Nephron progenitor cell (in vitro differentiated cells): Measurements from ENCODE around the gene C1QTNF8.
A peak's percentile ranks its signal among the peaks of the same experiment; 100 is the strongest.

ENCODE experiments used
- DNase-seq: peaks from one replicate; pipeline ENCODE4 v3.0.0; 2021
- H3K27ac Mint-ChIP-seq: 2 replicates; pipeline ENCODE4 v1.8.0; 2021; ENCODE audit warnings: mild to moderate bottlenecking, moderate library complexity, mixed read lengths
- H3K27me3 Mint-ChIP-seq: 2 replicates; pipeline ENCODE4 v1.8.0; 2021; ENCODE audit warnings: mild to moderate bottlenecking, low read depth, mixed read lengths; ENCODE audit not compliant: poor library complexity
- H3K36me3 Mint-ChIP-seq: 2 replicates; pipeline ENCODE4 v1.8.0; 2021; ENCODE audit warnings: low read depth, mixed read lengths
- H3K4me1 Mint-ChIP-seq: 2 replicates; pipeline ENCODE4 v1.8.0; 2021; ENCODE audit warnings: mixed read lengths
- H3K4me3 Mint-ChIP-seq: 2 replicates; pipeline ENCODE4 v1.8.0; 2021; ENCODE audit warnings: mild to moderate bottlenecking, moderate library complexity, mixed read lengths
- H3K9me3 Mint-ChIP-seq: 2 replicates; pipeline ENCODE4 v1.8.0; 2021; ENCODE audit warnings: mild to moderate bottlenecking, moderate library complexity, mixed read lengths
- CTCF ChIP-seq: fragments of 200-600 bp; sonication (generic); IDR thresholded peaks from 2 replicates; pipeline ENCODE4 v1.5.0; 2021; ENCODE audit warnings: antibody characterized with exemption

Gene C1QTNF8

GRCh38 chr16:1049113-1049975 is 46.7 kb downstream of the C1QTNF8 start:
- no peaks in the 10 kb centered on the region for H3K9me3 Mint-ChIP-seq
- H3K4me1 Mint-ChIP-seq: peaks cover 18% of the 10 kb centered on the region
- no peak for DNase-seq
- H3K27ac Mint-ChIP-seq: no peak overlapping the region
- no peak for TF ChIP-seq CTCF
- H3K27me3 Mint-ChIP-seq: no peaks in the 10 kb centered on the region
- H3K36me3 Mint-ChIP-seq: no peaks in the 10 kb centered on the region
- H3K4me3 Mint-ChIP-seq: no peak overlapping the region

GRCh38 chr16:1048442-1049112 is 47.5 kb downstream of the C1QTNF8 start:
- H3K36me3 Mint-ChIP-seq: no peaks in the 10 kb centered on the region
- TF ChIP-seq CTCF: no peak

DNA sequence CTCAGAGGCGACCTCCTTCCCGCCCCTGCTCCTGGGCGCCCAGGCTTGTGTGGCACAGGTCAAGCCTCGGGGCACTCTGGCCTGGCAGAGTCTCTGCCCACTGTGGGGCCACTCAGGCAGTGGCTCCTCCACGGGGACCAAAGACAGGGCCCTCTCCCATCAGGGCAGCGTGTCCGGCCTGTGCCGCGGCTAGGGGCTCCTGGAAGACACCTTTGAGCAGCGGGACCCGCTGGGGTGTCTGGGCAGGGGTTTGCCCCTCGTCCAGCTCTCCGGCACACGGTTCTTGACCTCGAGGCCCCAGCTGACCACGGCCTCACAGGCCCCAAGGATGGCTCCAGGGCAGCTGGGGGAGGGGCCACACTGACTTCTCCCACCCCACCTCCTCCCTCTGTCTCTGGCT is 48.2 kb downstream of the C1QTNF8 start:
- no peak overlapping the region for H3K4me3 Mint-ChIP-seq
- no peak for TF ChIP-seq CTCF
- no peaks in the 10 kb centered on the region for H3K27me3 Mint-ChIP-seq

More at GRCh38 chr16:1048442-1049112, 47.5 kb downstream of the C1QTNF8 start:
- Mint-ChIP-seq H3K4me1 (peaks cover 18% of the 10 kb centered on the region), H3K27ac (no peak overlapping the region), H3K27me3 (no peaks in the 10 kb centered on the region), H3K9me3 (no peaks in the 10 kb centered on the region), H3K4me3 (no peak overlapping the region)
- peak; percentile 83 for DNase-seq

GRCh38 chr16:1047123-1047522 is 48.9 kb downstream of the C1QTNF8 start:
- no peak overlapping the region for H3K27ac Mint-ChIP-seq
- peaks cover 5% of the 10 kb centered on the region for H3K9me3 Mint-ChIP-seq
- peaks cover 5% of the 10 kb centered on the region for H3K36me3 Mint-ChIP-seq
- H3K27me3 Mint-ChIP-seq: no peaks in the 10 kb centered on the region
- no peak overlapping the region for H3K4me3 Mint-ChIP-seq
- TF ChIP-seq CTCF: no peak
- DNase-seq: no peak
- H3K4me1 Mint-ChIP-seq: peaks cover 23% of the 10 kb centered on the region

More for the DNA sequence above, 48.2 kb downstream of the C1QTNF8 start:
- Mint-ChIP-seq H3K36me3 (no peaks in the 10 kb centered on the region), H3K27ac (no peak overlapping the region), H3K4me1 (peaks cover 18% of the 10 kb centered on the region), H3K9me3 (no peaks in the 10 kb centered on the region)
- no peak for DNase-seq

GRCh38 chr16:1045993-1046911 is 49.8 kb downstream of the C1QTNF8 start:
- Mint-ChIP-seq H3K4me1 (peaks cover 26% of the 10 kb centered on the region), H3K4me3 (no peak overlapping the region), H3K27me3 (no peaks in the 10 kb centered on the region), H3K27ac (no peak overlapping the region), H3K36me3 (peaks cover 8% of the 10 kb centered on the region), H3K9me3 (peaks cover 14% of the 10 kb centered on the region)
- DNase-seq: no peak
- no peak for TF ChIP-seq CTCF
